Activated effector memory CD4-positive, alpha-beta T cell treated with anti-CD3 and anti-CD28 coated beads, Interleukin-2, amount 50 U/mL, for 16 hours (primary cell): ENCODE data around the gene COL4A4.
"Not testable (repeated sequence)": the region's sequence is repeated elsewhere in the genome, so short reads cannot be mapped to it uniquely, and the experiment has no call there.

Experiments
- DNase-seq: peaks from one replicate; pipeline ENCODE4 v3.0.0-alpha.2; 2020

Gene COL4A4

DNA sequence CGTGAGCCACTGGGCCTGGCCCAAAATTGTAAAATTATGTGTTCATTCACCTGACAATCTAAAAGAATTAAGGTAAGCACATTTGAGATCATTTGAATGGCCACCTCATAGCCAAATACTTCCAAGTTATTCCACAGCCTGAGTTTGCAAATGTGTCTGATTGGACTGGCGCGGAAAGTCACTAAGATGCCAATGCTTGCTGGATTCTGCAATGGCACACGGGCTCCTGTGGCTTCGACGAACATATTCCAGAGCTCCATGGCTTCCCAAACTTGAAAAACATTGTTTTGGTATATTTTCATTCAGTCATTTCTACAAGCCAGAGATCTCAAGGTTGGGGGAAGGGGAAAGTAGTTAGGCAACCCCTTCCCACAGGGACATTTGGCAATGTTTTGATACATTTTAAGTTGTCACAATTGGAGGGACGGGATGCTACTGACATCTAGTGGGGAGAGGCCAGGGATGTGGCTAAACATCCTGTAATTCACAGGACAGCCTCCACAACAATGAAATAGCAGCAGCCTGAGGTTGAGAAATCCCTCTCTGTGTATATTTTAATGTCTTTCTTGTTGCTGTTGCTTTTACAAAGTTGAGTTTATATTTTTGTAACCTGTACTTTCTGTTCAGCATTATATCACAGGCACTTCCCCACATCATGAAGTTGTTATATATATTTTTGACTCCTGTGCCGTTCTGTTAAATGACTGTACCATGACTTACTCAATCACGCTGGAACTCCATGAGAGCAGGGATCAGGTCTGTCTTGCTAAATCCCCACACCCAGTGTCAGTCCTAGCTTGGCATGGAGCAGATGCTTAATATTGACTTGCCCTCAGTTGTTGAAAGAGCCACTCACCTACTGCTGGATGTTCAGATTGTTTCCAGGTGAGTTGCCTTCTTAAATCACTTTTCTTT lies 56.9 kb downstream of the COL4A4 start:
- no peak for DNase-seq

DNA sequence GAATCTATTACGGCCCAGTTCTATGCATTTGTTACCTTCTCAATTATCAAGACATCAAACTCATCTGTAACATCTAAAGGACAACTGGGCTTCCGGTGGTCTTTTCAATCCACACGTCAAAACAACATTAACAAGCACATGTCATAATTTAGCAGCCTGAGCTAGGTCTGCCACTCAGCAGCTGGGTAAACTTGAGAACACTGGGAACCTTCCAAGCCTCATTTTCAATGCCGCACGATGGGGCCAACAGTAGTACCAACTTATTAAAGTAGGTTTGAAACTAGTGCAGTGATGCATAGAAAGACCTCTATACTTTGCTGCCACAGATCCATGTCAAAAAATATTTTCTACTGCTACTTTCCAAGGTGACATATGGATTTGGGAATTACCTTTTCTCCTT lies 60.4 kb downstream of the COL4A4 start:
- no peak for DNase-seq

DNA sequence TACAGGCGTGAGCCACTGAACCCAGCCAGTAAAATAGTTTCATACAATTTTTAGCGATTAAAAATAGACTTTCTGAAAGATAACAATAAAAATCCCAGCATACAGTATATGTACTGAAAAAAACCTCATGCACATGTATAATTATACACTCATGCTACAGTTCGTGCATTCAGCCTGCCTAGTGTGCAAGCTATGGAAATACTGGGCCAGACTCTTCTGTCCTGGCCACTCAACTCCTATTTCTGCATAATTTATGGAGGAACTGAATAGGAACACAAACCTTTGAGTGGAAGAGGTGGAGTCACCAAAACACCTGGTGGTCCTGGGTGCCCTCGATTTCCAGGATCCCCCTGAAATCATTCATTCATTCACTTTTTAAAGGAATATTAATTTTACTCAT lies 64.7 kb downstream of the COL4A4 start:
- DNase-seq, result no peak

DNA sequence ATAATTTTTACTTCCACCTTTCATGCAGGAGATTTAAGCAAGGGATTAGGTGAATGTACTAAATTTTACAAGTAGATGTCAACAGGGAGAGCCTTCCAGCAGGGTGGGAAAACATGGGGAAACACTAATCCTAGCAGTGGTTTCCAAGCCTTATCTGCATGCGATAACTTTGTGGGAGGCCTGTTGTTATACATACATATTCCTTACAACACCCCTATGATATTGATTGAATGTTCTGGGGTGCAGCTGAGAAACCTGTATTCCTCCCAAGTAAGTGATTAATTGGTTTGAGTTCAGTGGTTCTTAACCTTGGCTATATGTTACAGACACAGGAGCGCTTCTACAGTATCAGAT lies 65.9 kb downstream of the COL4A4 start:
- DNase-seq, result no peak

DNA sequence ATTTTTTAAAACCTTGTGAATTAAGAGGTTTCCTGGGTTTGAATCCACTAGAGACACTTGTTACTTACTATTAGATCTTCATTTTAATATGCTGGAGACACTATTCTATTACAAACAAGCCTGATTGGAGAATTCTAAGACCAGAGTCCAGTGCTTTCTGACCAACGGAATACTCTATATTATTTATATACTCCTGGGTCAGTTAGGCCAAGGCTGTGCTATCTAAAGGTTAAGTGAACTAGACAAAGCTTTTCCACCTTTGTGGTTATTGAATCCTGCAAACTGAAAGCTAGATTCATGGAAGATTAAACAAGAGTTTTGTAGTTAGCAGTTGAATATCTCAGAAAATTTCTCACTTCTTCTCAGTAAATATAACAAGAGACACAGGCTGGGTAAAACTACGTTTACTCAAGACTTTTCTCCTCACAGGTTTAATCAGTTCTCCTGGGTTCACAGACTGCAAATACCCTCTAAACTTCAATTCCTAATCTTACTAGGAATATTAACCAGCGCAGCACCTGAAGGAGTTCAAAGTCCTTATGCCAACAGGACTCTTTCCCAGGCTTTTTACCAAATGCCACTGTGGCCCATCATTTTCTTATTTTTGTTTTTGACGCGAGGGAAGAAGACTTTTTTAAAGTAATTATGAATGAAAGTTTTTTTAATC lies 66.4 kb downstream of the COL4A4 start:
- DNase-seq, result no peak

DNA sequence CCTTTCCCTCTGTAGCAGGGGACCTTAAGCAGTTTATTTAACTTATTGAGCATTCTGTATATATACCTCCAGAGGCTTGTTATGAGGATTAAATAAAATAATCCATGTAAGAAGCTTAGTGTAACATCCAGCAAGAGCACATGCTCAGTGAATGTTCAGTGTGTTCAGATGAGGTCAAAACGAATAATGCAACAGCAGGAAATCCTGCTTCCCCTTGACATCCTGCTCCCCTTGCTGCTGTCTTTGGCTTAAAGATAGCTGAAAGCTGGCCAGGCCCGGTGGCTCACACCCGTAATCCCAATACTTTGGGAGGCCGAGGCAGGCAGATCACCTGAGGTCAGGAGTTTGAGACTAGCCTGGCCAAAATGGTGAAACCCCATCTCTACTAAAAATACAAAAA lies 68.7 kb downstream of the COL4A4 start:
- DNase-seq, result no peak

DNA sequence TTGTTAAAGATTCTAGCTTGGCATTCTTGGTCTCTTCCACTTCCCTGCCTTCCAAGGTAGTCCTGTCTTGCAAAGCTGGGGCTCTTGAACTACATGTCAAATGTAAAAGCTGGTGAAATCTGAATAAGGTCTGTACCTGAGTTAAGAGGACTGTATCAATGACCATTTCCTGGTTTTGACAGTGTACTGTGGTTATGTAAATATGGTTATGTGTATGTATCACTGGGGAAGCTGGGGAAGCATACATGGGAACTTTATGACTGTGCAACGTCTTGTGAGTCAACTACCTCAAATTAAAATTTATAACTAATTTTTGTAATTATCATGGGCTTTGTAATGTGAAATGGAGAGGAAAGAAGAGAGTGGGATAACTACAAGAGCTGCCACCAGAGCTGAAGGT lies 81.7 kb downstream of the COL4A4 start:
- DNase-seq, result no peak

DNA sequence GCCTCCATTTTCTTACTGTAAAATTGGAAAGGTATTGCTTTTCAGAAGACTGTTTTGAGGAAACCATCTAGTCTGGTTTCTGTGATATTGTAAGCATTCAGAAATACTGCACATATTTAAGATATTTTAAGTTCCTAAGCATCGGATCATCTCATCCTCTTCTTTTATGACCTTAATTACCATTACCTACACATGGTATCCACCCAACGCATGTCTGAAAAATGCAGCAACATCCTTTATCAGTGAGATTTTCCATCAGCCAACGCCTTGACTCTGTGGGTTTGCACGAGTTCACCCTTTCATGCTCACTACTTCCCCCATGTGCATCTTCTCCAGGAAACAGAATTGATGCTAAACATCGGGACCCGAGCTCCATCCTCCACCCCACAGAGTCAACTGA lies 84.3 kb downstream of the COL4A4 start:
- no peak for DNase-seq

DNA sequence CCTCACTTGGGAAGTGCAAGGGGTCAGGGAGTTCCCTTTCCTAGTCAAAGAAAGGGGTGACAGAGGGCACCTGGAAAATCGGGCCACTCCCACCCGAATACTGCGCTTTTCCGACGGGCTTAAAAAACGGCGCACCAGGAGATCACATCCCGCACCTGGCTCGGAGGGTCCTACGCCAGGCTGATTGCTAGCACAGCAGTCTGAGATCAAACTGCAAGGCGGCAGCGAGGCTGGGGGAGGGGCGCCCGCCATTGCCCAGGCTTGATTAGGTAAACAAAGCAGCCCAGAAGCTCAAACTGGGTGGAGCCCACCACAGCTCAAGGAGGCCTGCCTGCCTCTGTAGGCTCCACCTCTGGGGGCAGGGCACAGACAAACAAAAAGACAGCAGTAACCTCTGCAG lies 98.9 kb downstream of the COL4A4 start:
- not testable (repeated sequence) for DNase-seq

DNA sequence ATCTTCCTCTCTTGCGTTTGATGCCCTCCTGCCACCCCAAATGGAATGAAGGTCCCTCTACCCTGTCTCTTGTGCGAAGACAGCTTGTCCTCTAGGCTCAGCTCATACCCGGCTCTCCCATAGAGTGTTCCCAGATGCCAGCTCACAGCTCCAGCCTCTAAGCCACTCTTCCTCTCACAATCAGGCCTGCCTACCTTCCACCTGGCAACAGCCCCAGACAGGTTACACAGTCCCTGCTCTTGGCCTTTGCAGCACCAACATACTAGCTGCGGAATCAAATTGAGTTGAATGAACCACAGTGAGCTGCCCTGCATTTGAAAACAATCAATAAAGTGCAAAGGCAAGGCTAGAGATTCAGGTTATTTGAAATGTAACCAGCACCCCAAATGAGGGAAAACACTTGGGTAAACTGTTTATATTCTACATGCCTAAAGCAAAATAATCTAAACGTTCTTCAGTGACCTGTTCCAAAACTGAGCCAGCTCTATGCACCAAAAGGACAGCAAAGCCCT lies 105.1 kb downstream of the COL4A4 start:
- no peak for DNase-seq

DNA sequence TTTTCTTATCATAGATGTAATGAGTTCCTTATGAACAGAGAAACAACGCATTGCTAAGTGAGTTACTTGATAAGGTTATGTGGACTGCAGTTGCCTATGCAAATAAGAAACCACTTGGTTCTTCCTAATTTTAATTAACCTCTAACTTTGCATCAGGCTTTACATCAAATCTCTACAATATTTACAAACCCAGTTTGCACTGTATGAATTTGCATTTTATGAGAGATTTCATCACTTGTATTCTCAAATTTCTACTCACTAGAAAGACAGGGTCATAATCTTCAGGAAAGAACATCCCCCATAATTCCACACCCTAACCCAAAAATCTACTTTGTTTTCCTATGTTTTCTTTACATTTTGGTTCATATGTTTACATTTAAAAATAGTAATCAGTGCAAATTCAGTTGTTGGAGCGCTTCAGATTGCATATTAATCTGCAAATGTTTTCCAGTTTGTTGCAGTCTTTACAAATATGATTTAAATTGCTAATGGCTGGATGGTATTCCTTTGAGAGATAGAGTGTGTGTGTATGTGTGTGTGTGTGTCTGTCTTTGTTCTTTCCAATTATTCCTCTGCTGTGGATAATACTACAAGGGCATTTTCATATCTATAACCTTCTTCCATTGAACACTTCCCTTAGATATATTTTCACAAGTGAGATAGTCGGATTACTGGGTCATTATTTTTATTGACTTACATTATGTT lies 106.1 kb downstream of the COL4A4 start:
- no peak for DNase-seq

DNA sequence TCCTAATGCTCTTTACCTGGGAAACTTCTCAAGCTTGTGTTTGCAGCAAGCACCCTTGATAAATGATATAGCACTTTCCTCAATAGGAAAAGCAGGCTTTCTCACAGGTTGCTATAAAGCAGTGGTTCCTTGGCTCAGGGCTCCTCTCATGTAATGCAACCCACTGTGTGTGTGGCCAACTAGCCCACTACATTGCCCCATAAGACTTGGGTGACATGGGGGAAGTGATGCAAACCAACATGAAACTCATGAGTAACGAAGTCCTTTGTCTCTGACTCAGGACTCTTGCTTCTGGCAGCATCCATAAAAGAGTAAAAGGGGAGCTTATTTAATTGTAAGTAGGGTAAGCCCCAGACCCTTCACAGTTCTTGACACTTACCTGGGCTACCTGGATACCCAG lies 106.9 kb downstream of the COL4A4 start:
- no peak for DNase-seq

DNA sequence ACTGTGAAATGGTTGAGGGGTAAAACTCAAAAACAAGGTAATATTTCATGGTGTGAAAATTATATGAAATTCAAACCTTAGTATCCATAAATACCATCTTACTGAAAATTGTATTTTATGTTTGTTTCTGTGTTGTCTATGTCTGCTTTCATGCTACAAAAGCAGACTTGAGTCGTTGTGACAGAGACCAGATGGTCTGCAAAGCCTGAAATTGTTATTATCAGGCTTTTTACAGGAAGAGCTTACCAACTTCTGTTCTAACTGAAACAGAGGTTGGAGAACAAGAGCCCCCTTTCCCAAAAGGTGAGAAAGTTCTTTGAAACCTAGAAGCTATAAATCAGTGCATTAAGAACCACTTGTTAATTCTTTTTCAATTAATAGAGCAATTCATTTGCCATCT lies 110.0 kb downstream of the COL4A4 start:
- no peak for DNase-seq

DNA sequence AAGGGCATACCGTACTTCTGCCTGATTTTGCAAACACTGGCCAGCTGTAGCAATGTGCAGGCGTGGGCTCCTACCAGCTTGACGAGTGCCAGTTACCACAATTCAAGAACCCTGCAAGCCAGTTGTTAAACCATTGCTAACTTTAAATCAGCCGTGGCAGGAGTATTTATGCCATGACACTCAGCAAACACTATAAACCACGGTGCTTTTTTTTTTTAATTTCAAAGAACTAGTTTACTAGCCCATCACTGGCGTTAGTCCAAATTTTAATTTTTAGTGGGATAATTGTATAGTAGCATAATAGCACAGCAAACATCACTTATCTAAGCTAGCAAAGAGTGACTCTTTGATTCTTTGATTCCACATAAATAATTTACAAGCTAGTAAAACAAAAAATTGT lies 111.1 kb downstream of the COL4A4 start:
- DNase-seq, result no peak

DNA sequence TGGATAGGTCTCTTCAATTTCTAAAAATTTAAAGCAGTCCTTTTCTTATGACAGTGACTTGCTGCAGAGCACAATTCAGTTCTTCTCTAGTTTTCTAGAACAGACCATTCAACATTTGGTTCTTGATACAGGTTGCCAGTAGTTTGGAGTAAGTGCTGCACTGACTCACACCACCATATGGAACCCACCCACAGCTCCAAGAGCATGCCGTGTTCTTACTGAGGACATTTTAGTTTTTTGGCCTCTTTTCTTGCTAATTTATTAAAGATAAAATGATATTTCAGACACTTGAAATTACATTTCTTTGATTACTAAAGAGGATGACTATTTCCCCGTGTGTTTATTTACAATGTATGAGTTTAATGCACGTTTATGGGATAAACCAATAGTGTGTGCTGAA lies 120.0 kb downstream of the COL4A4 start:
- DNase-seq, result no peak

DNA sequence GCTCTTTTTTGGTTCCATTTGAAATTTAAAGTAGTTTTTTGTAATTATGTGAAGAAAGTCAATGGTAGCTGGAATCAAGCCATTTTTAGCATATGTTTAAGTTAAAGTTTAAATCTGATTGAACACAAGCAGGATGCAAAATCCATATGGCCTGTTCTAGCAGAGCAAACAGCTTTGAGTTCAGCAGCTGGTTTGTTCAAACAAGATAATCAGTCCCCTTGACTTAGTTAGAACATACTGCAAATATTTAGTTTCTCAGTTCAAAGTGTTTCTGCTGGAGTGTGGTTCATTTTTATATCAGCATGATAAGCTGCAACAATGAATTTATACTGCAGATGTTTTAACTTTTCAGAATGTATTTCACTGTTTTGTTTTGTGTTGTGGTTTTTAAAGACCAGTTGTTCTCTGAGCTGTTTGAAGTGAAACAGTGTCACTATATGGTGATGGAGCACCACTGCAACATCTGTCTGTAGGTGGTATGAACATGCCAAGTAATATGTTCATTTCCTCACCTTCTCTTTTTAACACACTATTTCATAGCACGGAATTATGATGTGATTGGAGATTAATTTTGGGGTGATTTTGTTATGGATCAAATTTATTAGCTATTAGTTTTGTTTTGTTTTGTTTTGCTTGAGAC lies 125.3 kb downstream of the COL4A4 start:
- DNase-seq, result no peak

DNA sequence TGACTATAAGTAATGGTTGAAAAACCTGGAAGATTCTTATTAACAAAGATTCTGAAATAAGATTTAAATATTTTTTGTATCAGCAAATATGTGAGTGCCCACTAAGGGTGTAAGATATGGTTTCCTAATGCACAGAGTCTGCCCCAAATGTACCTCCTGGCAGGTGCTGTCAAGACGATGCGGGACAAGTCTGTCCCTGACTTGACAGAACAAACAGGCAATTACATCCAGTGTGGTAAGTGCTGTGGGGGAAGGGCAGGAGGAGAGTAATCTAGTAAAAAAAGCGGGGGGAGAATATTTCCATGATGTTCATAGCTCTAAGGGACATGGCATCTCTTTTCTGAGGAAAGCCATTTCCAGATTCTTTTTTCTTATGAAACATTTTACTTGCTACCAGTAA lies 127.5 kb downstream of the COL4A4 start:
- DNase-seq, result no peak

DNA sequence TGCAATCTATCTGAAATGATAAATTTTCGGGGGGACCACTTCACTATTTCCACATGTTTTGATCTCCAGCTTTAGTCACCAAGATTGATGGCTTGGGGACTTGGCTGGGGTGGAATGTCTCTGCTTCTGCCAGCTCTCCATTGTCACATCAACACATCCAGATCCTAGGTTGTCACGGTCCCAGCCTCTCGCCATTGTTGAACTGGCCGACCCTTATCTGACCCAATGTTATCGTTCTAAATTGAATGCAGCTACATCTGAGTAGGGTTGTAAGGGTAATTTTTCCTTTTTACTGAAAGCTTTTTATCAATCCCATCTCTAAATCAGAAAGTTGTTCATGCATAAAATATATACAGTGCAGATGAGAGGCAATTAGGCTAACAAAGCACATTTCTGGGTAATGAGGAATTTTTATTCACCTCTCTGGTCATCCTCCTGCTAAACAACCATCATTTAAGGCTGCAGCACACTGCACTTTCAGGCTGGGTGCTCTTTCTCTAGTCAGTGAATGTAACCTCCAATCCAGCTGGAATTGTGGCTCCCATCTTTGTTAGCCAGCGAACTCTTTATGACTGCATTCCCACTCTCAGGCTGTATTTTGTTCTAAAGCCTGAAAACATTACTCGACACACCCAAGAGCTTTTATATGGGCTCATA lies 128.2 kb downstream of the COL4A4 start:
- DNase-seq, result no peak

DNA sequence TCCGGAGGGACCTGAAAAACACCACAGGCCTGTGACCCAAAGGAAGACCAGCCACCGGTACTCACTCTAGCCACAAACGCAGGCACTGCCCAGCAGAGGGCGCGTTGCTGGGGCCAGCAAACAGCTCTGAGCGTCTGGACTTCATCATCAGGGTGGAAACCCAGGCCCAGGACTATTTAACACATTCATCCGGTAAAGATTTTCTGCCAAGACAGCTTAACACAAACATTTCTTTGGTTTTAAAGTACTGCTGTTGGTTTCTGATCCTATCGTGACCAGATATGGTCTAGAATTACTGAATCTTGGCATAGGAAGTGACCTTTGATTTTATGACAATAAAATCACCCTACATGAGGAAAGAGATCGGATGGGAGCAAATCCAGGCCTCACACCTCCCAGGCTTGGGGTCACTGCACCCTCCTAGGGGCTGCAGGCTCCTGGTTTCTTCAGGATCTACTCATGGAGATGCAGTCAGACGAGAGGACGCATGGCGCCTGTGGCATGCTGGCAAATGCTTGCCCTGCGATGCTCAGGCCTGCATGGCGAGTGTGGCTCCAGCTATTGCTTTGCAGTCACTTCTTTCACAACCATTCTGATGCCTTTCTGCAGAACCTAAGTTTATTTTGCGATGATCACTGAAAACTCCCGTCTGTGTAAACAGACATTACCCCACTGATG lies 130.4 kb downstream of the COL4A4 start:
- peak; percentile 68 for DNase-seq

DNA sequence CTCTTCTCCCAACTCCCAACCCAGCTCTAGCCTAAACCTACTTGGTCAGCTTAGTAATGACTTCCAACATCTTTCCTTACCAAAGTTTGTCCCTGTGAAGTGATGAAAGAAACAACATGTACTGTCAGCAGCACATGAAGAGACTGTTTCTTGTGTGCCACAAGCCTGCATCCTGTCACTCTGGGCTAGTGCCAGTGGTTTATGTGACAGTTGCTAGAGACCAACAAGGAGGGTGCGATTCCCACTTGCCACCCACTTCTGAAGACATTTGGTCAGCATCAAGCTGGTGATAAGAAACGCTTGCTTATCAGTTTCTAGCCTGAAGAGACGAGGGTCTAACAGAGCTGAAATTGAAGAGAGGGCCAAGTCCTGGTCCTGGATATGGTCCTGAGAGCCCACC lies 132.6 kb downstream of the COL4A4 start:
- DNase-seq, result no peak

DNA sequence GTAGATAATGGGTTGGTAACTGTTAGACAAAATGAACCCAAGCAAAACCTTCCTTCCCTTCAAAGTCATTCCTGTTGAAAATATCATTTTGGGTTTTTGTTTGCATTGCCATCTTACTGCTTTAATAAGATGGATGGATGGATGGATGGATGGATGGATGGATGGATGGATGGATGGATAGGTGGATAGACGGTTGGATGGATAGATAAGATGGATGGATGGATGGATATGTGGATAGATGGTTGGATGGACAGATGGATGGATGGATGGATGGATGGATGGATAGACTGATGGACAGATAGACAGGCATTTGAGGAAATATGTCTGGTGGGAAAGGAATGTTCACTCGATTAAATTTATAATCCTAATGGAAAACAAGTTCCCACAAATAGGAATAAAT lies 133.2 kb downstream of the COL4A4 start:
- no peak for DNase-seq
